ENCODE results near the gene APOL3. TPM values are rescaled to one million over a fixed set of nuclear protein-coding genes. Genes with fewer than 3 reads are reported as not detected.

Gene APOL3
- total RNA-seq, 4 donors from 2014 or later: 22.1 to 108 (median 76.7) TPM

DNA sequence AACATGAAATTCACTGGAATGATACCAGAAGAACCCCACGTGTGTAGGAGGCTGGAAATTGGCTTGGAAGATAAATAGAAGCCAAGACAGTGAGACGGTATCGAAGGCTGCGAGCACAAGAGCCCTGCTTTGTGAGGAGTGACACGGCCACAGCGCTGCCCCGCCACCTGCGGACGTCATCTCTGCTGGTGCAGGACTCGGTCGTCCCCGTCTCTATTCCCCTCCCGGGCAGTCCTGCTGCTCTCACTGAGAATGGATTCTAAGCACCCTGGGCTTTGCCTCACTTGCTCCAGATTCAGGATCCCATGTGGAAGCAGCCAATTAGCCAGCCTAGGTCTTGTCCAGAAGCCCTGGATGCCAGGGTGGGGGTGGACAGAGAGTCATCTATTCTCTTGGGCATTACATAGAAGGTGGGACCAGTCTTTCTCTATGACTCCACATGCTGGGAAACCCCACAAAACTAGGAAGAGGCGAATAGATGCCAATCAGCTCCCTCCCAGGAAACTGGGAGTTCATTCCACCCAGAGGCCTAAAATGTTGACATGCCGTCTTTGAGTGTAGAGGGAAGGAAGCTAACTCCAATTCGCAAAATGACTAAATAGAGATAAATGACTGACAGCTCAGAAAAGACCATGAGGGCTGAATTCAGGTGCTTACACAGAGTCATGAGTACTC lies 25.1 kb downstream of the APOL3 start:
- Histone ChIP-seq H3K9me3 (no peaks in the 10 kb centered on the region), H3K36me3 (no peaks in the 10 kb centered on the region), H3K27ac (no peak overlapping the region), H3K4me3 (no peak overlapping the region), H3K4me1 (no peaks in the 10 kb centered on the region), H3K27me3 (no peaks in the 10 kb centered on the region)
- TF ChIP-seq, protein P1, sequence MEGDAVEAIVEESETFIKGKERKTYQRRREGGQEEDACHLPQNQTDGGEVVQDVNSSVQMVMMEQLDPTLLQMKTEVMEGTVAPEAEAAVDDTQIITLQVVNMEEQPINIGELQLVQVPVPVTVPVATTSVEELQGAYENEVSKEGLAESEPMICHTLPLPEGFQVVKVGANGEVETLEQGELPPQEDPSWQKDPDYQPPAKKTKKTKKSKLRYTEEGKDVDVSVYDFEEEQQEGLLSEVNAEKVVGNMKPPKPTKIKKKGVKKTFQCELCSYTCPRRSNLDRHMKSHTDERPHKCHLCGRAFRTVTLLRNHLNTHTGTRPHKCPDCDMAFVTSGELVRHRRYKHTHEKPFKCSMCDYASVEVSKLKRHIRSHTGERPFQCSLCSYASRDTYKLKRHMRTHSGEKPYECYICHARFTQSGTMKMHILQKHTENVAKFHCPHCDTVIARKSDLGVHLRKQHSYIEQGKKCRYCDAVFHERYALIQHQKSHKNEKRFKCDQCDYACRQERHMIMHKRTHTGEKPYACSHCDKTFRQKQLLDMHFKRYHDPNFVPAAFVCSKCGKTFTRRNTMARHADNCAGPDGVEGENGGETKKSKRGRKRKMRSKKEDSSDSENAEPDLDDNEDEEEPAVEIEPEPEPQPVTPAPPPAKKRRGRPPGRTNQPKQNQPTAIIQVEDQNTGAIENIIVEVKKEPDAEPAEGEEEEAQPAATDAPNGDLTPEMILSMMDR (IDR thresholded peaks at IDR 0.05): no peak
- TF ChIP-seq POLR2A (IDR thresholded peaks at IDR 0.05): no peak
- no peak for DNase-seq
- intact Hi-C loops (cut with DNase I; ENCODE audit: low total_unique reads): no loop called here

DNA sequence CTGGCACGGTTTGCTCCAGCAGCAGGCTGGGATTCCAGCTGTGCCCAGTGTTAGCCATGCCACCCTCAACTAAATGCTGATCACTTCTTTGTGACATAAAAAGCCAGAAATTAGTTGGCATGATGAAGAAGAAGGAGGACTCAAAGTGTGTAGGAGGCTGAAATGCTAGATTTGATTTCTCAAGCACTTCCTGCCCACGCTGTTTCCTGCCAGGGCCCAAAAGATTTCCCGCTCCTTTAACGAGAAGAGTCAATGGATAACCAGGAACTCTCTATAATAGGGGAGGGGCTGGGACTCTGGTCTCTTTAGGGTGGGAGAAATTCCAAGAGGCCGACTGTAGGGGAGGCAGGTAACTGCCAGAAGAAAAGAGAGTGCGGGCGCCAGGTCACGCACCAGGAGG lies 26.4 kb downstream of the APOL3 start:
- Histone ChIP-seq H3K9me3 (no peaks in the 10 kb centered on the region), H3K27me3 (no peaks in the 10 kb centered on the region), H3K4me3 (no peak overlapping the region), H3K27ac (no peak overlapping the region), H3K4me1 (no peaks in the 10 kb centered on the region), H3K36me3 (no peaks in the 10 kb centered on the region)
- DNase-seq: no peak
- TF ChIP-seq, protein P1 (IDR thresholded peaks at IDR 0.05): no peak
- no peak for TF ChIP-seq POLR2A (IDR thresholded peaks at IDR 0.05)
- intact Hi-C loops (cut with DNase I; ENCODE audit: low total_unique reads): no loop called here

DNA sequence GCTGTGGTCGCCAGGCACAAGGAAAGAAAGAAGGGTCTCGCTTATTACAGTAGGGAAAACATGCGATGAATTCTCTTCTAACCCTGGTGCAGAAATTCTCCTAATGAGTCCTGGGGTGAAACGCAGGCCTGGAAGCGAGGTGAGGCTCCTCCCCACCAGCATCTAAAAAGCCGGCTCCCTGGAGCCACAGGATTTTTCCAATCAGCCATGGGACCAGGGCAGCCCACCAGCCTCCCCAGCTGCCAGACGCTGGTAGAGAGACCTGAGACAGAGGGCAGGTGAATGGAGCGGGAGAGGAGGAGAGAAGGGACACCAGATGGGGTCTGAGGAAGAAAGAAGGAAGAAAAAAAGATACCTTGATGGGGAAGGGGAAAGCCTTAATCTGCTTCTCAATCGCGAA lies 28.6 kb downstream of the APOL3 start:
- no peak overlapping the region for H3K4me3 ChIP-seq
- no peak for TF ChIP-seq POLR2A (IDR thresholded peaks at IDR 0.05)
- TF ChIP-seq, protein P1 (IDR thresholded peaks at IDR 0.05): no peak
- no peak for DNase-seq
- no peaks in the 10 kb centered on the region for H3K9me3 ChIP-seq
- no peaks in the 10 kb centered on the region for H3K27me3 ChIP-seq
- no peaks in the 10 kb centered on the region for H3K36me3 ChIP-seq
- intact Hi-C loops (cut with DNase I; ENCODE audit: low total_unique reads): no loop called here
- H3K4me1 ChIP-seq: no peaks in the 10 kb centered on the region
- H3K27ac ChIP-seq: no peak overlapping the region

DNA sequence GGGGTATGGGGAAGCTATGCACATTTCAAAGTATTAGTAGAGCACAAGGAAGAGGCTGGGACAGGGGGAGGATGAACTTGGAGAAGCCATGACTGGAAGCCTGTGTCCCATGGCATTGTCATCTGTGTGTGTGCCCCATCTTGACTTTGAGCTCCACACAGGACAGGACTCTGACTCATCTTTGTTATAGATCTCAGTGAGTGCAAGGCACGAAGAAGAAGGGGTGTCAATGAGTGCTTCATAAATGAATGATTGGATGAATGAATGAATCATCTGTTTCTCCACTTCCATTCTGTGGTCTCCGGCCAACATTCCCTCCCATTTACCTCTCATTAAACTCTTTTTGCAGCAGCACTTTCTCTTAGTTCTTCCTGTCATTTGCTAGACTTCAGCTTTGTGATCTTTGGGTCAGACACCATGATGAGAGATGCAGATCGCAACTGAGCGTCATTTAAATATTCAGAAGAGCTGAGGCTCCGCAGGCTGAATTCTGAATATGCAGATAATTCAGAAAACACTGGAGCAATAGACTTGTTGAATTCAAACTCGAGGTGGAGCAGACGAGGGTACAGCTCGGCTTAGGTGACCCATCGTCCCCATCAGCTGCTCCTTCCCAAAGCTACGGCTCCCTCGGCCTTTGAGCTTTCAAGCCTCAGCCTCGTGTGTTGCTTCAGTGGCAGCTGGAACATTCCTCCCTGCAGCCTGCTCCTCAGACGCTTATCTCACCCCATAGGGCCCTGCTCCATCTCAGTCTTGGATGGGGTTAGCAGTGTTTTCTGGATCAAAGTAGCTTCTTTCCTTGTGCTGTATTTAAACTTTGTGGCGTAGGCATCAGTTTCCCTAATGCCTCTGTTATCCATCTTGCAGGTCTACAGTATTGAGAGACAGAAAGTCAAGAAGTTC lies 30.8 kb downstream of the APOL3 start:
- Histone ChIP-seq H3K4me1 (no peaks in the 10 kb centered on the region), H3K4me3 (no peak overlapping the region), H3K27ac (no peak overlapping the region), H3K27me3 (no peaks in the 10 kb centered on the region), H3K9me3 (no peaks in the 10 kb centered on the region), H3K36me3 (no peaks in the 10 kb centered on the region)
- DNase-seq: no peak
- TF ChIP-seq, protein P1 (IDR thresholded peaks at IDR 0.05): no peak
- no peak for TF ChIP-seq POLR2A (IDR thresholded peaks at IDR 0.05)
- intact Hi-C loops (cut with DNase I; ENCODE audit: low total_unique reads): no loop called here

DNA sequence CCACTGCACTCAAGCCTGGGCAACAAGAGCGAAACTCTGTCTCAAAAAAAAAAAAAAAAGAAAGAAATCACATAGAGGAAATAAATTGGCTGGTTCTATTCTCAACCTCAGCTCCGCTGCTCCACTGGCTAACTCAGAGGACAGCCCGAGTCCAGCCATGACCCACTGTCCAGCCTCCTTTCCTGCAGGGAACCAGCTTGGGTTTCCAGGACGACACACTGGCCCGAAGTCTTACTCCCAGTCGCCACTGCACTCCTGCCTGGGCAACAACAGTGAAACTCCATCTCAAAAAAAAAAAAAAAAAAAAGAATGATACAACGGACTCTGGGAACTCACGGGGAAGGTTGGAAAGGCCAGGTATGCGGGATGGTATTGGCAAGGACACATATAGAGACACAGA lies 31.5 kb downstream of the APOL3 start:
- H3K9me3 ChIP-seq: no peaks in the 10 kb centered on the region
- no peaks in the 10 kb centered on the region for H3K36me3 ChIP-seq
- DNase-seq: no peak
- no peaks in the 10 kb centered on the region for H3K27me3 ChIP-seq
- TF ChIP-seq POLR2A (IDR thresholded peaks at IDR 0.05): no peak
- TF ChIP-seq, protein P1 (IDR thresholded peaks at IDR 0.05): no peak
- no peak overlapping the region for H3K4me3 ChIP-seq
- intact Hi-C loops (cut with DNase I; ENCODE audit: low total_unique reads): no loop called here
- H3K4me1 ChIP-seq: no peaks in the 10 kb centered on the region
- H3K27ac ChIP-seq: no peak overlapping the region

All from uterus (tissue), 4 donors.